ENCODE measurements around the gene MEGF11.

MEGF11 gene

GRCh38 chr15:65957451-65957850 is 296.1 kb downstream of the MEGF11 start:
- H3K4me1 ChIP-seq (ENCODE audit: control insufficient read depth, insufficient read depth, low read length): peaks cover 3% of the 10 kb centered on the region; the same call in 1 of the 2 replicates
- H3K36me3 ChIP-seq (ENCODE audit: control insufficient read depth in 2 of 2, insufficient read depth in 1 of 2, low read length in 2 of 2): no peaks in the 10 kb centered on the region
- H3K27ac ChIP-seq (ENCODE audit: extremely low read depth, low read depth, low read length): no peak overlapping the region
- no peaks in the 10 kb centered on the region for H3K9me3 ChIP-seq (ENCODE audit: control insufficient read depth, insufficient read depth, low read depth, low read length)
- ChIA-PET POLR2A (no interaction called here), CTCF (no interaction called here)
- H3K4me3 ChIP-seq (ENCODE audit: low read depth, low read length): no peak overlapping the region
- no peak for TF ChIP-seq ZSCAN5A (tag by site-specific recombination; IDR thresholded peaks at IDR 0.05)
- TF ChIP-seq KLF8 (tag by site-specific recombination; IDR thresholded peaks at IDR 0.05): no peak
- TF ChIP-seq ZBTB8A (tag by site-specific recombination; IDR thresholded peaks at IDR 0.05): no peak
- TF ChIP-seq SP3 (tag by site-specific recombination; IDR thresholded peaks at IDR 0.05): no peak
- TF ChIP-seq ZNF658 (tag by site-specific recombination; IDR thresholded peaks at IDR 0.05): no peak
- TF ChIP-seq, protein P1, sequence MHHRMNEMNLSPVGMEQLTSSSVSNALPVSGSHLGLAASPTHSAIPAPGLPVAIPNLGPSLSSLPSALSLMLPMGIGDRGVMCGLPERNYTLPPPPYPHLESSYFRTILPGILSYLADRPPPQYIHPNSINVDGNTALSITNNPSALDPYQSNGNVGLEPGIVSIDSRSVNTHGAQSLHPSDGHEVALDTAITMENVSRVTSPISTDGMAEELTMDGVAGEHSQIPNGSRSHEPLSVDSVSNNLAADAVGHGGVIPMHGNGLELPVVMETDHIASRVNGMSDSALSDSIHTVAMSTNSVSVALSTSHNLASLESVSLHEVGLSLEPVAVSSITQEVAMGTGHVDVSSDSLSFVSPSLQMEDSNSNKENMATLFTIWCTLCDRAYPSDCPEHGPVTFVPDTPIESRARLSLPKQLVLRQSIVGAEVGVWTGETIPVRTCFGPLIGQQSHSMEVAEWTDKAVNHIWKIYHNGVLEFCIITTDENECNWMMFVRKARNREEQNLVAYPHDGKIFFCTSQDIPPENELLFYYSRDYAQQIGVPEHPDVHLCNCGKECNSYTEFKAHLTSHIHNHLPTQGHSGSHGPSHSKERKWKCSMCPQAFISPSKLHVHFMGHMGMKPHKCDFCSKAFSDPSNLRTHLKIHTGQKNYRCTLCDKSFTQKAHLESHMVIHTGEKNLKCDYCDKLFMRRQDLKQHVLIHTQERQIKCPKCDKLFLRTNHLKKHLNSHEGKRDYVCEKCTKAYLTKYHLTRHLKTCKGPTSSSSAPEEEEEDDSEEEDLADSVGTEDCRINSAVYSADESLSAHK (tag by site-specific recombination; IDR thresholded peaks at IDR 0.05): no peak
- TF ChIP-seq BCL11B (tag by site-specific recombination; IDR thresholded peaks at IDR 0.05; ENCODE audit: low read depth): no peak
- TF ChIP-seq, protein P2, sequence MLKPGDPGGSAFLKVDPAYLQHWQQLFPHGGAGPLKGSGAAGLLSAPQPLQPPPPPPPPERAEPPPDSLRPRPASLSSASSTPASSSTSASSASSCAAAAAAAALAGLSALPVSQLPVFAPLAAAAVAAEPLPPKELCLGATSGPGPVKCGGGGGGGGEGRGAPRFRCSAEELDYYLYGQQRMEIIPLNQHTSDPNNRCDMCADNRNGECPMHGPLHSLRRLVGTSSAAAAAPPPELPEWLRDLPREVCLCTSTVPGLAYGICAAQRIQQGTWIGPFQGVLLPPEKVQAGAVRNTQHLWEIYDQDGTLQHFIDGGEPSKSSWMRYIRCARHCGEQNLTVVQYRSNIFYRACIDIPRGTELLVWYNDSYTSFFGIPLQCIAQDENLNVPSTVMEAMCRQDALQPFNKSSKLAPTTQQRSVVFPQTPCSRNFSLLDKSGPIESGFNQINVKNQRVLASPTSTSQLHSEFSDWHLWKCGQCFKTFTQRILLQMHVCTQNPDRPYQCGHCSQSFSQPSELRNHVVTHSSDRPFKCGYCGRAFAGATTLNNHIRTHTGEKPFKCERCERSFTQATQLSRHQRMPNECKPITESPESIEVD (tag by site-specific recombination; IDR thresholded peaks at IDR 0.05): no peak

DNA sequence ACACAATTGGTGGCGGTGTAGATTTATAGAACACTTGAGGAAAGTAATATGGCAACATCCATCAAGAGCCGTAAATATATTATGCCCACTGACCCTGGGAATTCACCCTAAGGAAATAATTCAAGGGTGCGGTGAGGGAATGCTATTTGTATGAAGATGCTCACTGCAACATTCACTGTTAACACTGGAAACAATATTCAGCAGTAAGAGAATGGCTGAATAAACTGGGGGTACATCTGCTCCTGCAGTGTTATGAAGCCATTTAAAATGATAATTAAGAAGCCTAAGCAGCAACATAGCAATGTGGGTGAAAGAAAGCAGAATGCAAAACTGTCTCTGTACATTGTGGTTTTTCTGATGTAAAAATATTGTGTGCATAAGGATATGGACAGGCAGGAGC is 296.7 kb downstream of the MEGF11 start:
- ChIA-PET CTCF (no interaction called here), POLR2A (no interaction called here)
- peaks cover 3% of the 10 kb centered on the region; the same call in 1 of the 2 replicates for H3K4me1 ChIP-seq (ENCODE audit: control insufficient read depth, insufficient read depth, low read length)
- TF ChIP-seq KLF9 (tag by site-specific recombination; IDR thresholded peaks at IDR 0.05; ENCODE audit: low read depth): no peak
- TF ChIP-seq, protein P3, sequence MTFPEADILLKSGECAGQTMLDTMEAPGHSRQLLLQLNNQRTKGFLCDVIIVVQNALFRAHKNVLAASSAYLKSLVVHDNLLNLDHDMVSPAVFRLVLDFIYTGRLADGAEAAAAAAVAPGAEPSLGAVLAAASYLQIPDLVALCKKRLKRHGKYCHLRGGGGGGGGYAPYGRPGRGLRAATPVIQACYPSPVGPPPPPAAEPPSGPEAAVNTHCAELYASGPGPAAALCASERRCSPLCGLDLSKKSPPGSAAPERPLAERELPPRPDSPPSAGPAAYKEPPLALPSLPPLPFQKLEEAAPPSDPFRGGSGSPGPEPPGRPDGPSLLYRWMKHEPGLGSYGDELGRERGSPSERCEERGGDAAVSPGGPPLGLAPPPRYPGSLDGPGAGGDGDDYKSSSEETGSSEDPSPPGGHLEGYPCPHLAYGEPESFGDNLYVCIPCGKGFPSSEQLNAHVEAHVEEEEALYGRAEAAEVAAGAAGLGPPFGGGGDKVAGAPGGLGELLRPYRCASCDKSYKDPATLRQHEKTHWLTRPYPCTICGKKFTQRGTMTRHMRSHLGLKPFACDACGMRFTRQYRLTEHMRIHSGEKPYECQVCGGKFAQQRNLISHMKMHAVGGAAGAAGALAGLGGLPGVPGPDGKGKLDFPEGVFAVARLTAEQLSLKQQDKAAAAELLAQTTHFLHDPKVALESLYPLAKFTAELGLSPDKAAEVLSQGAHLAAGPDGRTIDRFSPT (tag by site-specific recombination; IDR thresholded peaks at IDR 0.05): no peak
- TF ChIP-seq ZNF433 (tag by site-specific recombination; IDR thresholded peaks at IDR 0.05; ENCODE audit: low read depth): no peak
- TF ChIP-seq ZEB2 (tag by site-specific recombination; IDR thresholded peaks at IDR 0.05): no peak
- TF ChIP-seq ZNF843 (tag by site-specific recombination; IDR thresholded peaks at IDR 0.05): no peak
- TF ChIP-seq ZNF610 (tag by site-specific recombination; IDR thresholded peaks at IDR 0.05; ENCODE audit: borderline replicate concordance): no peak
- no peak for TF ChIP-seq ZNF560 (tag by site-specific recombination; IDR thresholded peaks at IDR 0.05; ENCODE audit: borderline replicate concordance)
- no peak overlapping the region for H3K27ac ChIP-seq (ENCODE audit: extremely low read depth, low read depth, low read length)
- no peaks in the 10 kb centered on the region for H3K36me3 ChIP-seq (ENCODE audit: control insufficient read depth in 2 of 2, insufficient read depth in 1 of 2, low read length in 2 of 2)
- no peaks in the 10 kb centered on the region for H3K9me3 ChIP-seq (ENCODE audit: control insufficient read depth, insufficient read depth, low read depth, low read length)
- no peak overlapping the region for H3K4me3 ChIP-seq (ENCODE audit: low read depth, low read length)
